ENCODE results near the gene KDM6B.
"Not testable (repeated sequence)": the region's sequence is repeated elsewhere in the genome, so short reads cannot be mapped to it uniquely, and the experiment has no call there.

Gene KDM6B

DNA sequence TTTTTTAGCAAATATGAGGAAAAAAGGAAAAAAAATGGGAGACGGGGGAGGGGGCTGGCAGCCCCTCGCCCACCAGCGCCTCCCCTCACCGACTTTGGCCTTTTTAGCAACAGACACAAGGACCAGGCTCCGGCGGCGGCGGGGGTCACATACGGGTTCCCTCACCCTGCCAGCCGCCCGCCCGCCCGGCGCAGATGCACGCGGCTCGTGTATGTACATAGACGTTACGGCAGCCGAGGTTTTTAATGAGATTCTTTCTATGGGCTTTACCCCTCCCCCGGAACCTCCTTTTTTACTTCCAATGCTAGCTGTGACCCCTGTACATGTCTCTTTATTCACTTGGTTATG, 19.6 kb downstream of the KDM6B start:
- DNase-seq = no peak

- no peak for DNase-seq
Observed at GRCh38 chr17:7854078-7854777, 20.2 kb downstream of the KDM6B start.

DNA sequence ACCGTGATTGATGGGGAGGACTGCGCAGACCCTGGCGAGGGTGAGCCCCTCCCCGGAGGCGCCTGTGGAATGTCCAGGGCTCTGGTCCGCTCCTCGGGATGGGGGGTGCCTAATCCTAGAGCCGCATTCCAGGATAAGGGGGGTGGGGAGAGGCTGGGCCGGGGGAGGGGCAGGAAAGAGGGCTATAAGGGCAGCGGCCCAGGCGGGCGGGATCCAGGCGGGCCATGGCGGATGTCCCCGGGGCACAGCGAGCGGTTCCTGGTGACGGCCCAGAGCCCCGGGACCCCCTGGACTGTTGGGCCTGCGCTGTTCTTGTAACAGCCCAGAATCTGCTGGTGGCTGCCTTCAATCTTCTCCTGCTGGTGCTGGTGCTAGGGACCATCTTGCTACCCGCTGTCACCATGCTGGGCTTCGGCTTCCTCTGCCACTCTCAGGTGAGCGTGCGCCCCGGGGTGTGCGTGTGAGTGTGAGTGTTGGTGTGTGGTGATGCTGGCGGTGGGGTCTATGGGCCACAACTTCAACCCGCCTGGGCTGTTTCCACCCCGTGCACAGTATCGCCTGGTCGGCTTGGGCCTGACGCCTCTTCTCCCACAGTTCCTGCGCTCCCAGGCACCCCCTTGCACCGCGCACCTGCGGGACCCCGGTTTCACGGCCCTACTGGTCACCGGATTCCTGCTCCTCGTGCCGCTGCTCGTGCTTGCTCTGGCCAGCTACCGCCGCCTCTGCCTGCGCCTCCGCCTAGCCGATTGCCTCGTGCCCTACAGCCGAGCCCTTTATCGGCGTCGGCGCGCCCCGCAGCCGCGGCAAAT, 21.0 kb downstream of the KDM6B start, which contains the start of gene TMEM88:
TSS of gene TMEM88 (plus strand) at position 216 of the 809 bp plus-strand sequence. CDS start at position 225, 9 bp downstream.
- no peak for DNase-seq

- DNase-seq = no peak
Observed at GRCh38 chr17:7855660-7856010, 21.6 kb downstream of the KDM6B start.

- DNase-seq = peak; percentile 38
Observed at GRCh38 chr17:7856011-7856810, 22.2 kb downstream of the KDM6B start.

DNA sequence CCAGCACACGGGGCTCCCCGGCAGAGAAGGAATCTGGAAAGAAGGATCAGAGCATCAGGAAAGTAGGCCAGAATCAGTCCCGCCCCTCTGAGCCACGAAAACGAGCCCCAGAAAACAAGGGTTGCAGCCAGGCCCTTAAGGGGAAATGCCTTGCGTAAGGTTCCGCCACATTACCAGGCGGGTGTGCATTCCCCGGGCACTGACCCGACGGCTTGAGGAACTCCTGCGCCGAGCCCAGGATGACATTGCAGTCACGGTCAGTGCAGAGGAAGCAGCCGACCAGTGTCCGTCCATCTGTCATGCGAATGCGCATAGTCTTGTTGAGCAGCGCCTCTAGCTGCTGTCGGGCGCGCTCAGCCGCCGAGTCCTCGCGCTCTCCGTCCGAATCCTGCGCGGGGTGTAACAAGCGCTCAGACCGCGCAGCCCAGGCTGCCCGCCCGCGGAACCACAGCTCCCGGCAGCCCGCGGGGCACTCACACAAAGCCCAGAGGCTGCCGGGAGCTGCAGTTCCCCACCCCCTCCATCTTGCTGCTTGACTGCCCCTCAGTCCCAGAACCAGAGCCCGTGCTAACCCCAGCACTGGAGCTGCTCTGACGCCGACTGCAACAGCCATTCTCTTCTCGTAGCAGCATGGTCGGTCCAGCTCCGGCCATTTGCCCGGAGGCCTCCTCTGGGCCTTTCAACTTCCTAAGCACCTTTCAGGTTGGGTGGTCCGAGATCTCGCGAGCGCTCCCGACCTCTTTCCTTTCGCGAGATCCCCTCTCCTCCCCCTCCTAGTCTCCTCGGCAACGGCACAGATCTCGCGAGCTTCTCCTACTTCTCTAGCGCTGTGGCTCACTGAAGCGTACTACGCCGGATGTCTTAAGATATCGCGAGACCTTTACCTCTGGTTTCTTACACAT, 23.0 kb downstream of the KDM6B start, which contains the start of gene NAA38:
TSS of gene NAA38 (minus strand) at position 749 of the 902 bp plus-strand sequence. CDS start at position 653, 96 bp downstream.
- DNase-seq = peak; percentile 100

- peak; percentile 94 for DNase-seq
Observed at GRCh38 chr17:7857713-7858521, 23.9 kb downstream of the KDM6B start, which contains the start of gene CYB5D1. TSS of gene CYB5D1 (plus strand) at chr17:7858003. CDS start at chr17:7858135, 132 bp downstream.

DNA sequence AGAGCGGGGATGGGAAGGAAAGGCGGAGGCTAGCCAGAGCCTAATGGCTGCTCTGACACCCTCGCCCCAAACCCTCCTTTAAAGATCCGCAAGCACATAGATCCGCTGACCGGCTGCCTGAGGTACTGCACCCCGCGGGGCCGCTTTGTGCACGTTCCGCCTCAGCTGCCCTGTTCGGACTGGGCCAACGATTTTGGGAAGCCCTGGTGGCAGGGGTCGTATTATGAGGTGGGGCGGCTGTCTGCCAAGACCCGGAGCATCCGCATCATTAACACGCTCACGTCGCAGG, 24.4 kb downstream of the KDM6B start:
- peak; percentile 65 for DNase-seq

GRCh38 chr17:7859028-7859427, 25.0 kb downstream of the KDM6B start:
- no peak for DNase-seq

GRCh38 chr17:7862692-7863437, 28.8 kb downstream of the KDM6B start:
- peak; percentile 59 for DNase-seq

DNA sequence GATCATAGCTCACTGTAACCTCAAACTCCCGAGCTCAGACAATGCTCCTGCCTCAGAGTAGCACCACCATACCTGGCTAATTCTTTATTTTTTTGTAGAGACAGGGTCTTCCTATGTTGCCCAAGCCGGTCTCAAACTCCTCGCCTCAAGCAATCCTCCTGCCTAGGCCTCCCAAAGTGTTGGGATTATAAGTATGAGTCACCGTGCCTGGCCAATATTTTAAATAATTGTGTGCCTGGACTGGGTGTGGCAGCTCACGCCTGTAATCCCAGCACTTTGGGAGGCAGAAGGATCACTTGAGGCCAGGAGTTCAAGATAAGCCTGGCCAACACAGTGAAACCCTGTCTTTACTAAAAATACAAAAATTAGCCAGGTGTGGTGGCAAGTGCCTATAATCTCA, 30.4 kb downstream of the KDM6B start:
- DNase-seq = not testable (repeated sequence)

DNA sequence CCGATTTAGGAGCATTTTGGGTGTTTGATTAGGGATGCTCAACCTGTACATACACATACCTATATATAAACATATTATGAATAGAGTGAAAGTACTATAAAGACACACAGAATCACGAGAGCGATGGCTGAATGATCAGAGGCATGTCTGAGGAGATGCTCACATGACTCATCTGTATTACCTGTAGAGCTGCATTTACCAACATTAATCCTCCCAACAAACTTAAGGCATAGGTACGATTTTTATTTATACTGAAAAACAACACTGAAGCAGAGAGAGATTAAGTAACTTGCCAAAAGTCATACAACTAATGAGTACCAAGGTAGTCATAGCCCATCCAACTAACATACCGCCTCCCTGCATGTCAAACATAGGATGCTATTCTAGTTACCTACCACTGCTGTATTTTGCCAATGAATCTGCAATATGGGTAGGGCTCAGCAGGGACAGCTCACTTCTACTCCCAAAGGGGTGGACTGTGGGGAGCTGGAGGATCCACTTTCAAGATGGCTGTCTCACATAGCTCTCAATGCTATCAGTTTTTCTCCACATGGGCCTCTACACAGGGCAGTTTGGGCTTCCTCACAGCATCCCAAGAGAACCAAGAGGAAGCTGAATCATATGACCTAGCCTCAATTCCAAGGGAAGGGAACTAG, 31.1 kb downstream of the KDM6B start:
- DNase-seq = no peak

DNA sequence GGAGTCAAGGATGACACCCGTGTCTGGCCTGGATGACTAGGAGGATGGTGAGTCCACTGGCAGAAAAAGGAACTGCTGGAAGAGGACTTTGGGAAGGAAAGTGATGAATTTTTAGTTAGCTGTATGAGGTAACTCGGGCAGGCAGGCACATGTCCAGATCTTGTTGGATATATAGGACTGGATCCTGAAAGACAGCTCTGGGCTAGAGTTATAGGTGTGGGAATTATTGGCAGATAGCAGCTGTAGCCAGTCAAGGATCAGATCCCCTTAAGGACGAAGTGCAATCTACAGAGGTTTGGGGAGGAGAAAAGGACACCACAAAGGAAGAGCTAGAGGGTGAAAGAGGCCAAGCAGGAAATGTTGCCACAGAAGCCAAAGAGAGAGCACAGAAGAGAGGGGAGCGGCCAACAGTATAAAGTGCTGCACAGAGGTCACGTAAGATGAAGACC, 33.9 kb downstream of the KDM6B start:
- no peak for DNase-seq

DNA sequence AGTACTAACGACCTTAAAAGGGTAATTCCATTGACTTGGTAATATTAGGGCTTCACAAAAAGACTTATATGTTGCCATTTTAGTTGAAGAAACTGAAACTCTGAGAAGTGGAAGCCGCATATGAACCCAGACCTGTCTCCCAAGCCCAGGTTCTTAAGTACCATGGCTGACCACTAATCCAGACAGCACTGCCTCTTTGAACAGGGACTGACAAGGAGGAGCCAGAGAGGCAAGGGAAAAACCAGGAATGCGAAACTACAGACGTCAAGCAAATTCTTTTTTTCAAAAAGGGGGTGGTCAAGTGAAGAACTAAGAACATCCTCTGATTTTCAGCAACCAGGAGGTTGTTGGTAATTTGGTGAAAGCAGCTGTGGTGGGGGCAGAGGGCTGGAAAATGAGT, 39.0 kb downstream of the KDM6B start:
- no peak for DNase-seq

DNA sequence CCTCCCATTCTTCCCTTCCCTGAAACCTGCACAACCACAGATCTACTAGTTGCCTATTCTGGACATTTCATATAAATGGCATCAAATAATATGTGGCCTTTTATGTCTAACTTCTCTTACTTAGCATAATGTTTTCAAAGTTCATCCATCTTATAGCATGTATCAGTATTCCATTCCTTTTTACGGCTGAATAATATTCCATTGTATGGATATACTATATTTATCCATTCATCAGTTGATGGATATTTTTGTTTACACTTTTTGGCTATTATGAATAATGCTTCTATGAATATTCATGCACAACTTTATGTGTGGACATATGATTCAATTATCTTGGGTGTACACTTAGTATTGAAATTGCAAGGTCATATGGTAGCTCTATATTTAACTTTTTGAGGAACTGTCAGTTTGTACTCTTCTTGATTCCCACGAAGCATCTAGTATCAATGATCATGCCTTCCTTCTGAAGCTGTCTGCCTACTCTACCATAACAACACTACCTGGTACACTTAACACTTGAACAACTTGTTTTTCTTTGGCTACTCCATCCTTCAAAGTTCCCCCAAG, 41.9 kb downstream of the KDM6B start:
- DNase-seq = no peak

DNA sequence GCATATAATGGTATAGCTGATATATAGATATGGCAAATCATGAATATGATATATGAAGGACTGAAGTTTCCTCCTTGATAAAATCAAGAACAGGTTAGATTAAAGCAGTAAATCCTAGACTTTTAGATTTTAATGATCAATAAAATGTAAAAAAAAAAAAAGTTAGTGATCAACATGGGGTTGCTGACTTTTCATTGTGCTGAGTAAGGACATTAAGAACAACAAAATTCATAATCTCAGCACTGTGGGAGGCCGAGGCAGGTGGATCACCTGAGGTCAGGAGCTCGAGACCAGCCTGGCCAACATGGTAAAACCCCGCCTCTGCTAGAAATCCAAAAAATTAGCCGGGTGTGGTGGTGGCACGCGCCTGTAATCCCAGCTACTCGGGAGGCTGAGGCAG, 44.2 kb downstream of the KDM6B start:
- DNase-seq = no peak

- DNase-seq = no peak
Observed at GRCh38 chr17:7880076-7880868, 46.3 kb downstream of the KDM6B start.

GRCh38 chr17:7881276-7882054, 47.4 kb downstream of the KDM6B start:
- no peak for DNase-seq
